ENCODE results near the gene CNGB1. TPM values are rescaled to one million over a fixed set of nuclear protein-coding genes. Genes with fewer than 3 reads are reported as not detected.

The CNGB1 gene
- total and polyA plus RNA-seq, 10 donors: 0.02 to 0.12 TPM; not detected in 8

DNA sequence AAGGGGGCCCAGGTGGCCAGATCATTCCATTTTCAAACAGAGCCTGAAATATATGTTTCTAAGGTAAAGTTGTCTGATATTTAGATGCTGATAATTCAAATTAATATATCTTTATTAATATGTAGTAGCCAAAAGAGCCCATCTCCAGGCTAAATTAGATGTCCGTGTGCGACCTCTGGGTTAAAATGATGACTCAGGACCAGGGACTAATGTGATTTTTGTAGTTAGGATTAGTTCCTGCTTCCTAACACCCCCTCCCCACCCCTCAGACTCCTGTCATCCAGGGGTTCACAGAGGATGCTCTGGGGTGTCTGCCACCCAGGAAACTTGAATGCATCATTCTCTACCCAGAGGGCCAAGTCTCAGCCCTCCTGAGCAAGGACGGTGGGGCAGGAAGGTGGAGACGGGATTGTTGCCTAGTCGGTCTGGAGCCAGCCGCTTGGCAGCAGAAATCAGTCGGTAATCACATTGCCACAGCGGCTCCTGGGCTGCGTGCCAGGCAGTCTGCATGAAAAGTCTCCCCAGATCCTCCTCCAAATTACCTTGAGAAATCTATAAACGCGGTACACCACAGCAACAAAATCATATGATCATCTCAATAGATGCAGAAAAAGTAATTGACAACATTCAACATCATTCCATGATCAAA, 29.8 kb downstream of the CNGB1 start:
- Histone ChIP-seq H3K9me3 (no peaks in the 10 kb centered on the region), H3K4me3 (no peak overlapping the region), H3K36me3 (no peaks in the 10 kb centered on the region), H3K27ac (no peak overlapping the region), H3K4me1 (peaks cover 0 to 8% (median 2%) of the 10 kb centered on the region in 6 donors), H3K27me3 (replicated peaks in 1 of 7) (peaks cover 0 to 17% (median 0%) of the 10 kb centered on the region in 7 donors)
- intact Hi-C loops (cut with DNase I; ENCODE audit: low total_unique reads): no loop called here
- TF ChIP-seq POLR2AphosphoS5 (IDR thresholded peaks at IDR 0.05): no peak
- TF ChIP-seq, protein P1, sequence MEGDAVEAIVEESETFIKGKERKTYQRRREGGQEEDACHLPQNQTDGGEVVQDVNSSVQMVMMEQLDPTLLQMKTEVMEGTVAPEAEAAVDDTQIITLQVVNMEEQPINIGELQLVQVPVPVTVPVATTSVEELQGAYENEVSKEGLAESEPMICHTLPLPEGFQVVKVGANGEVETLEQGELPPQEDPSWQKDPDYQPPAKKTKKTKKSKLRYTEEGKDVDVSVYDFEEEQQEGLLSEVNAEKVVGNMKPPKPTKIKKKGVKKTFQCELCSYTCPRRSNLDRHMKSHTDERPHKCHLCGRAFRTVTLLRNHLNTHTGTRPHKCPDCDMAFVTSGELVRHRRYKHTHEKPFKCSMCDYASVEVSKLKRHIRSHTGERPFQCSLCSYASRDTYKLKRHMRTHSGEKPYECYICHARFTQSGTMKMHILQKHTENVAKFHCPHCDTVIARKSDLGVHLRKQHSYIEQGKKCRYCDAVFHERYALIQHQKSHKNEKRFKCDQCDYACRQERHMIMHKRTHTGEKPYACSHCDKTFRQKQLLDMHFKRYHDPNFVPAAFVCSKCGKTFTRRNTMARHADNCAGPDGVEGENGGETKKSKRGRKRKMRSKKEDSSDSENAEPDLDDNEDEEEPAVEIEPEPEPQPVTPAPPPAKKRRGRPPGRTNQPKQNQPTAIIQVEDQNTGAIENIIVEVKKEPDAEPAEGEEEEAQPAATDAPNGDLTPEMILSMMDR (IDR thresholded peaks at IDR 0.05 in 8 of 11, conservative IDR thresholded peaks at IDR 0.05 in 3 of 11): no peak
- TF ChIP-seq POLR2A (IDR thresholded peaks at IDR 0.05): no peak
- WGBS, 5 donors: 44 to 69% (median 54%) methylated on average over 11 of the region's 11 CpGs
- DNase-seq: no peak

- H3K4me3 ChIP-seq: no peak overlapping the region
- no peaks in the 10 kb centered on the region for H3K36me3 ChIP-seq
- no peak for DNase-seq
- peaks cover 0 to 17% (median 0%) of the 10 kb centered on the region in 7 donors for H3K27me3 ChIP-seq (replicated peaks in 1 of 7)
- intact Hi-C loops (cut with DNase I; ENCODE audit: low total_unique reads): no loop called here
- TF ChIP-seq POLR2A (IDR thresholded peaks at IDR 0.05) (no peak), POLR2AphosphoS5 (IDR thresholded peaks at IDR 0.05) (no peak)
- TF ChIP-seq, protein P1 (IDR thresholded peaks at IDR 0.05 in 8 of 11, conservative IDR thresholded peaks at IDR 0.05 in 3 of 11): no peak
- H3K4me1 ChIP-seq: peaks cover 0 to 8% (median 2%) of the 10 kb centered on the region in 6 donors
- no peaks in the 10 kb centered on the region for H3K9me3 ChIP-seq
- WGBS, 5 donors: 80 to 94% (median 86%) methylated on average over 4 to 5 of the region's 5 CpGs
- no peak overlapping the region for H3K27ac ChIP-seq
Observed at GRCh38 chr16:57940382-57940966, 30.5 kb downstream of the CNGB1 start.

DNA sequence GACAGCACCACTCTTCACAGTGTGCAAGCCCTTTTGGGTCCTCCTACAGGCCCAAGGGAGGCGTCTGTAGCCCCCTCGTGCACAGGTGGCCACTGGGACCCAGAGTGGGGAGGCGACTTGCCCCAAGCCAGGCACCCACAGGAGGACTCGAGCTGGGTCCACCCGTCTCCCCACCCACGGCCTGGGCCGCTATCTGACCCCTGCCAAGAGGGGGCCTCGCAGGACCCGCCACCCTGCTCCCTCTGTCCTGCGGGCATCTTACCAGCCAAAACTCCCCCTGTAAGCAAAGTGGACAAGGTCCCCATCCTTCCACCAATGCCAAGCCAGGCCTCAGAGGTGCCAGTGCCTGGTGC, 31.1 kb downstream of the CNGB1 start:
- TF ChIP-seq POLR2A (IDR thresholded peaks at IDR 0.05) (no peak), POLR2AphosphoS5 (IDR thresholded peaks at IDR 0.05) (no peak)
- TF ChIP-seq, protein P1 (IDR thresholded peaks at IDR 0.05 in 8 of 11, conservative IDR thresholded peaks at IDR 0.05 in 3 of 11): no peak
- Histone ChIP-seq H3K4me3 (no peak overlapping the region), H3K27ac (no peak overlapping the region), H3K36me3 (no peaks in the 10 kb centered on the region), H3K4me1 (peaks cover 0 to 8% (median 2%) of the 10 kb centered on the region in 6 donors), H3K27me3 (replicated peaks in 1 of 7) (peaks cover 0 to 17% (median 0%) of the 10 kb centered on the region in 7 donors), H3K9me3 (no peaks in the 10 kb centered on the region)
- 85 to 100% (median 89%) methylated on average over 2 to 10 of the region's 10 CpGs for WGBS, 5 donors
- intact Hi-C loops (cut with DNase I; ENCODE audit: low total_unique reads): no loop called here
- no peak for DNase-seq
